ENCODE measurements around the gene PFKL. TPM values are rescaled to one million over a fixed set of nuclear protein-coding genes. Genes with fewer than 3 reads are reported as not detected.

PFKL gene
- total RNA-seq, 1 donor from 2014 or later, result 245 TPM

DNA sequence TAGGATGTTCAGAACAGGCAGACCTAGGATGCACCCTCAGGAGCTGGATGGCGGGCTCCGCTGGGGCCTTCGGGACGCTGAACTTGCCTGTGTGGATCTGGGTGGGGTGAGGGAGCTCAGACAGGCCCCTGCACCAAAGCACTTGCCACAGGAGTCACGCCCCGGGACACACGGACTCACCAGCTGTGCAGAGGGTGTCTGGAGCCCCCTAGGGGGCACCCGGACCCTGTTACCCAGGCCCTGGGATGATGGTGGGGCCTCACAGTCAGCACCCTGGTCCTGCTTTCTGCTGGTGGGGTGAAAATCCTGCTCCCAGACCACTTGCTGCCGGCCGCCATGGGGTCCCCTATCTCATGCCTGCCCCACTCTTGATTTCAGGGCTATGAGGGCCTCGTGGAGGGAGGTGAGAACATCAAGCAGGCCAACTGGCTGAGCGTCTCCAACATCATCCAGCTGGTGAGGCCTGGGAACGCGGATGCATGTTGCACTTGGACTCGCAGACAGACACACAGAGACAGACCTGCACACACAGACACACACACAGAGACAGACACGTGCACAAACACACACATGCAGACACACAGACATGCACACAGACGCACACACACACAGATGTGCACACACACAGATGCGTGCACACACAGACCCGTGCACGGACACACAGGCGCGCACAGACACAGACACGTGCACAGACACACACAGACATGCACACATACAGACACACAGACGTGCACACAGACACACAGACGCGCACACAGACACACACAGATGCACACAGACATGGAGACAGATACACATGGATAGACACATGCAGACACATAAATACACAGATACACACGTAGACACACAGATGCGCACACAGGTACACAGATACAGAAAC is 11.0 kb downstream of the PFKL start:
- DNase-seq (ENCODE audit: extremely low read depth, low read depth, low spot score), result no peak

DNA sequence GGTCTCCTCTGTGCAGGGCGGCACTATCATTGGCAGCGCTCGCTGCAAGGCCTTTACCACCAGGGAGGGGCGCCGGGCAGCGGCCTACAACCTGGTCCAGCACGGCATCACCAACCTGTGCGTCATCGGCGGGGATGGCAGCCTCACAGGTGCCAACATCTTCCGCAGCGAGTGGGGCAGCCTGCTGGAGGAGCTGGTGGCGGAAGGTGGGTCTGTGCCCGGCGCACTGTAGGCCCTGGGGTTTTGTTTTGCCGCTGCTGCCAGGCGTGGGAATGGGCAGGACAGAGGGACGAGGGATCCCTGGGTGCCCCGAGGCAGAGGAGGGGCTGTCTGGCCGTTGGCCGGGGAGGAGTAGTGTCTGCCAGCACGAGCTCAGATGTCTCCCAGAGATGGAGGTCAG is 12.2 kb downstream of the PFKL start:
- no peak for DNase-seq (ENCODE audit: extremely low read depth, low read depth, low spot score)

DNA sequence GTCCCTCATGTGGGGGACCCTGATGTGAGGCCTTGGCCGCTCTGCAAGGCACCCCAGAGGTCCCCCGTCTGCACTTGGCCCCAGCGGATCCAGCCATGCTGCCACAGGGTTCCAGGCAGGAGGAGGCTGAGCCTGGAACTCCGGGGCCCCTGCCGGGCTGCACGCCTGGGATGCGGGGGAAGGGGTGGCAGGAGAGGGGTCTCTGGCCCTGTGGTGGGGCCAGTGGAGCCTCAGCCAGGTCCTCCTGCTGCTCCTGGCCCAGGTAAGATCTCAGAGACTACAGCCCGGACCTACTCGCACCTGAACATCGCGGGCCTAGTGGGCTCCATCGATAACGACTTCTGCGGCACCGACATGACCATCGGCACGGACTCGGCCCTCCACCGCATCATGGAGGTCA is 12.9 kb downstream of the PFKL start:
- DNase-seq (ENCODE audit: extremely low read depth, low read depth, low spot score), result no peak

DNA sequence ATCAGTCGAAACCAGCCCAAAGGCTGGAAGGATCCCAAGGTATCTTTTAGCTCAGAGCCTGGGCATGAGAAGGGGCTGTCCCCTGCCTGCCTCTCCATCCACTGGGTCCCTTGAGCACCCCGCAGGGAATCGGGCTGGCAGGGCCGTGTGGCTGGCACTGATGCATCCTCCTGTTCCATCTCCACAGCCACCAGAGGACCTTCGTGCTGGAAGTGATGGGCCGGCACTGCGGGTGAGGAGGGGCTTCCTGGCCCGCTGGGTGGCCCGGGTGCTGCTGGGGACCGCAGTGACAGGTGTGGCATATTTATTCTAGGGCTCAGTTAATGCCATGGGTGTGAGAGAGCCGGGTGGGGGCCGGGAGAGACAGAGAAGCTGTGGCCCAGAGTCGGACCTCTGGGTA is 13.6 kb downstream of the PFKL start:
- DNase-seq (ENCODE audit: extremely low read depth, low read depth, low spot score), result no peak

DNA sequence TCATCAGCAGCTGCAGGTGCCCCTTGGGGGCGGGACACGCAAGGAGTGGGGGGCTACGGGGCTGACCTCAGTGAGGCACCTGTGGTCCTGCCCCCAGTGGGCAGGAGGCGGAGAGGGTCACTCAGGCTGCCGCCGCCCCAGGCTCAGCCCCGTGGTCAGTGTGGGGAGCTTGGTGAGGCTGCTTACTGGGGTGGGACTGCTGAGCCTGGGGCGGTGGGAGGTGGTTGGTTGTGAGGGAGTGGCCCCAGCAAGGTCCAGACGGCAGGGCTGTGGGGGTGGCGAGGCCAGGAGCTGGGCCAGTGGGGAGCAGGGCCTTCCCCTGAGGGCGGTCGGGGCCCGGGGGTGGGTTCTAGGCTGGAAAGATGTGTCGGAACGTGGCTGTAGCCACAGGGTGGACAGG is 14.3 kb downstream of the PFKL start:
- DNase-seq (ENCODE audit: extremely low read depth, low read depth, low spot score), result no peak

DNA sequence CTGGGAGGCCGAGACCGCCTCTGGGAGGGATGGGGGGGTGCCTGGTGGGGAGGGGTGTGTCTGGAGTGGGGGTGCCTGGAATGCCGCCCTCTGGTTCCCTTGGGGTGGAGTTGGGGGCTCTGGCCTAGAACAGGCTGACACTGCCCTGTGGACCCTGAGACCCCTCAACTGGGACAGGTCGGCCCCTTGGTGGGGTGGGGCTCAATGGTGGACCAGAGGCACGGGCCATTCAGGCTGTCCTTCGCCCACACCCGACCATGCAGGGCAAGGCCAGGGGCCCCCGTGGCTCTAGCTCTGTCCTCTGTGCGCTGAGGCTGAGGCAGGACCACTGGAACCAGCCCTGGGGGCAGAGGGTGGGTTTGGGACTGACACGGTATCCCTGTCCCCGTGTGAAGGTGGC is 14.7 kb downstream of the PFKL start:
- DNase-seq (ENCODE audit: extremely low read depth, low read depth, low spot score), result no peak

DNA sequence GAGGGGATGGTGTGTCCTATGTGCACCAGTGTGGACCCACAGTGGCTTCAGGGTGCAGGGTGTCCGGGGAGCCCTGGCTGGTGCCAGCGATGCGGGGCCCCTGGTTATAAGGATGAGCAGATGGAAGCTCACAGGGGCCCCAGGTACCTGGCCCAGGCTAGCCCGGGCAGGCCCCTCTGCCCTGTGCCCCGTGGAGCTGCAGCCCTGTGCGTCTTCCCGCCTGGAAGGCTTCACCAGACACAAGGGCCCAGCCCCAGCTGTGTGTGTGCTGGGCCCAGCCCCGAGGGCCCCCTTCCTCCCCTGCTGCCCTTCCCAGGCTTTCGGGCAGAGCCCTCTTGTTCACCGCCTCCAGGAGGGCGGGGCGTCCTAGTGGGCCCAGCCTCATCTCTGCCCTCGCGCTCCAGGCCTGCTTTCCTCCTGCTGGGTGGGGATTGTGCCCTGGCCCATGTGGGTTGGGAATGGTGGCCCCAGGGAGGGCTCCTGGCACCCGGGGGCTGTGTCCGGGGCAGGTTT is 15.9 kb downstream of the PFKL start:
- no peak for DNase-seq (ENCODE audit: extremely low read depth, low read depth, low spot score)

DNA sequence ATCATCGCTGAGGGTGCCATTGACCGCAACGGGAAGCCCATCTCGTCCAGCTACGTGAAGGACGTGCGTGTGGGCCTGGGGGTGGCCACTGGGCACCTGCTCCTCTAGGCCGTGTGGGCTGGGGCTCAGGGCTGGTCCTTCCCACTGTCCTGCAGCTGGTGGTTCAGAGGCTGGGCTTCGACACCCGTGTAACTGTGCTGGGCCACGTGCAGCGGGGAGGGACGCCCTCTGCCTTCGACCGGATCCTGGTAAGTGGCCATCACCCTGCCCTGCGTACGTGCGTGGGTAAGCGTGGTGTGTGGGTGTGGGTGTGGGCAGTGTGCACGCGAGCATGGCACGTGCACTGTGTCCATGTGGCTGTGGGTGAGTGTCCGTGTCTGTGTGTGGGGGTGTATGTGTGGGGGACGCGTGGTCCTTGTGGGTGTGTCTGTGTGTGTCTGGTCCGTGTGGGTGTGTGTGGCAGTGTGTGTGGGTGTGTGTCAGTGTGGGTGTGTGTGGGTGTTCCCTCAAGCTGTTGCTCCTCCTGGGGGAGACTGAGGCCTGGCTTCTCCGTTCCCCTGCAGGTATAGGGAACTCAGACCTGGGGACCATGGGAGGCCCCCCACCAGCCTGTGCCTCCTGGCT is 16.5 kb downstream of the PFKL start:
- DNase-seq (ENCODE audit: extremely low read depth, low read depth, low spot score), result no peak

DNA sequence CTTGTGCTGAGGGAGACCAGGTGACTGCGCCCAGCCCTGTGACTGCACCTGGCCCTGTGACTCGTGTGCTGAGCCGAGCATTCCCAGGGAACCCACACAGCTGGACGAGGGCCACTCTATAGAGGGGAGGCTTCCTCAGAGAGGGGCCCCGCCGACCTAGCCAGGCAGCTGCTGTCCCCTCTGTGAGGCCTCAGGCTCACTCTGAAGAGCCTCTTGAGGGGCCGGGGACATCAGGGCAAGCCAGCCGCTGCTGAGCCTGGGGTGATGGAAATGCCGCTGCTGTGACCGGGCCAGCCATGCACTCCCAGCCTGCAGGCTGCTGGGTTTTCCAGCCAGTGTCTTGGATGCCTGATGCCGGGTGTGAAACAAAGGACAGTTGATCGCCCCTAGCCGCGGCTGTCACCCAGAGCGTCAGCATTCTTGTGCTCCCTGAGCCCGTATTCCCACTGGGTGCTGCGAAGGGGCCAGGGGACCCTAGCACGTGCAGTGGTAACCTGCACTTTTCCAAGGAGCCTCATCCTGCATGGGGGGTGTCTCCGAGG is 17.5 kb downstream of the PFKL start:
- no peak for DNase-seq (ENCODE audit: extremely low read depth, low read depth, low spot score)

DNA sequence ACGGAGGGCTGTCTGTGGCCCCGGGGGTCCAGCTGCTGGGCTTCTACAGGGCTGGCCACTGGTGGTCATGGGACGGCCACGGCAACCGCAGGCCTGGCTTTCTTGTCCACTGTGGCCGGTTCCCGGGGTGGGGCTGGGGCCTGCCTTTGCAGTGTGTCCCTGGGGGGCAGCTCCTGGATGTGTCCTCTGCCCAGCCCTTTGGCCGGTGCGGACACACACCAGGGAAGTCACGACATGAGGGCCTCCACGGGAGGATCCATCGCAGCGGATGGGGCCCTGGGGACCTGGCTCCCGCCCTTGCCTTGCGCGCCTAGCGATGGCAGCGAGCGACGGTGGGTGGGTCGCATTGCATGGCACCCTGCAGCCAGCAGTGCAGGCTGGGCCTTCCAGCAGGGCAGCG is 18.0 kb downstream of the PFKL start:
- DNase-seq (ENCODE audit: extremely low read depth, low read depth, low spot score), result no peak

DNA sequence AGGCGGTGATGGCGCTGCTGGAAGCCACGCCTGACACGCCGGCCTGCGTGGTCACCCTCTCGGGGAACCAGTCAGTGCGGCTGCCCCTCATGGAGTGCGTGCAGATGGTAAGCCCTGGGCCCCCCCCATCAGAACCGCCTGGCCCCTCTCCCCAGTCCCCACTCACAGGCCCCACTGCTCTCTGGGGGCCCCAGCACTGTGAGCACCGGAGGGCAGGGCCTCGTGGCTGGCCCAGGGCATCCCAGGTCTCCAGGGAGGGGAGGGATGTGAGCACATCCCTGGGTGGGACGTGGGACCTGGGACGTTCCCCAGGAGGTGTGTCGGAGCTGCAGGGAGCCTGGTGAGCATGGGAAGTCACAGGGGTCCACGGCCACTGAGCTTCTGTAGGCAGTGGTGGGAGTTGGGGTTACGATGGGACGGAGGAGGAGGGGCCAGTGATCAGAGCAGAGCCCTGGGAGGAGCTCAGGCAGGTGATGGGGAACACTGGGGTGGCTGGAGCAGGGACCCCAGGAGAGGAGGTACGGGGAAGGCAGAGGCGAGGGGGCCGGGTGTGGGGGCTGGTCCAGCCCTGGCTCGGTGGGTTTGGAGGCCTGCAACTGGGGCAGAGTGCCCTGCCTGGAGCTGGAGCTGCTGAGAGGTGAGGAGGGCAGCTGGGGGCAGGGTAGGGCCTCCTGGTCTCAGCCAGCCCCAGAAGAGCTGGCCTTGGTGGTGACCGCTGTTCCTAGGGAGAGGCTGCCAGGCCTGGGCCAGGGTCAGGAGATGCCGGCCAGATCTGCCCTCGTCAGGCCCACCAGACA is 18.8 kb downstream of the PFKL start:
- DNase-seq (ENCODE audit: extremely low read depth, low read depth, low spot score), result no peak

DNA sequence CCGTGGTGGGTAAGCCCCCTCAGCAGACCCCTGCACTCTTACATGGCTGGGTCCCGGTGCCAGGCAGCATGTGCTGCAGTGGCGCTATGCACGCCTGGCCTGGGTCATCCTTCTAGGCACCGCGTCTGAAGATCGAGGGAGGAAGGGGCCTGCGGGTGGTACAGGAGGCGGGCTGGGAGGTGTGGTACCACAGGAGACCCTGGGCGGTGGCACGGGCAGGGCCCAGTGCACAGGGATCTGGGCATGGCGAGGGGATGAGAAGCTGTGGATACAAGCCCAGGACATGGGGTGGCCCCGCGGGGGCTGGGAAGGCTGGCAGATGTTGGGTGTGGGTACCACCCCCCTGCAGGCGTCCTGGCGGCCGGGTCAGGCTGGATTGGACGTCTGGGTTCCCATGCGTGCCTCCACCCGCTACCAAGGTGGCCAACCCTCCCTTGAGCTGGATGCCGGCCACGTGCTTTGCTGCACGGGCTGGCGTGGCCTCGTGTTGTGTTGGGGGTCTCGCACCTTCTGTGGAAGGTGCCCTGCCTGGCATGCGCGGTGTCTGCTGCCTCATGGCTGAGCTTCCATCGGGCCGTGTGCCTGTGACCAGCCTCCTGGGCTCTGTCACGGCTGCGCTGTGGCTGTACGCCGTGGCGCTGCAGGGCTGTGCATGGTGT is 19.7 kb downstream of the PFKL start:
- no peak for DNase-seq (ENCODE audit: extremely low read depth, low read depth, low spot score)

DNA sequence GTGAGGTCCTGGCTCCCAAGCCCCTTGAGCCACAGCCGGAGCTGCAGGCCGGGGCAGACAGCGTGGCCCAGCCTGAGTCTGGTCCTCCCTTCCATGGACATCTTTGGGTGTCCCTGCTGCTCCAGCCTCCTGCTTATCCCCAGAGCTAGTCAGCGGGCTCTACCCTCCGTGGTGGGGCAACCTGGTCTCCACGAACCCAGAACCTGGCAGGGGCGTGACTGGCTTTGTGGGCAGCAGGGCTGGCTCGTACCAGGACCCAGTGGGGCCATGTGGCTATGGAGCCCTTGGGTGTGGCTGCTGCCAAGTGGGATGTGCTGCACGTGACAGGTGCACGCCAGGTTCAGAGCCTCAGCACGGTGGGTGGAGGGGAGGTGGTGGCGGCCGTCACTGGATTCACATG is 21.0 kb downstream of the PFKL start:
- no peak for DNase-seq (ENCODE audit: extremely low read depth, low read depth, low spot score)

DNA sequence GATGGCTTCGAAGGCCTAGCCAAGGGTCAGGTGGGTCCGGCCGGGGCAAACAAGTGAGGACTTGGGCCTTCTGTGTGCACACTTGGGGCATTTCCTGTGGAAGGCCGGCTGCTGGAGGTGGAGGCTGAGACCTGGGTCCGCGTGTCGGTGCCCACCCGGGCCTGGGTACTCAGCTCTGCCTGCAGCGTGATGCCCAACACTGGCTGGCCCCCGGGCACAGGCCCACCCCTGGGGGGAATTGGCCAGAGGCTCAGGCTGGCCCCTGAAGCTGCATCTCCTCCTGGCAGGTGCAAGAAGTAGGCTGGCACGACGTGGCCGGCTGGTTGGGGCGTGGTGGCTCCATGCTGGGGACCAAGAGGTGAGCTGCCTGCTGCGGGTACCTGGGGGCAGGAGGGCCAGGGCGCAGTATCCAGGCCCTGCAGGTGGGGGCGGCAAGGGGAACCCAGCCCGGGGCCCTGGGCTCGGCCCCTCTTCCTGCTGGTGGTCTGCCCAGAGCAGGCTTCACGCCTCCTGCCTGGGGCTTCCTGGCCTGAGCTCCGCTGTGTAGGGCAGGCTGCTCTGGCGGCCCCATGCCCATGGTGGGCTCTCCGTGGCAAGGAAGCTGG is 22.1 kb downstream of the PFKL start:
- no peak for DNase-seq (ENCODE audit: extremely low read depth, low read depth, low spot score)

DNA sequence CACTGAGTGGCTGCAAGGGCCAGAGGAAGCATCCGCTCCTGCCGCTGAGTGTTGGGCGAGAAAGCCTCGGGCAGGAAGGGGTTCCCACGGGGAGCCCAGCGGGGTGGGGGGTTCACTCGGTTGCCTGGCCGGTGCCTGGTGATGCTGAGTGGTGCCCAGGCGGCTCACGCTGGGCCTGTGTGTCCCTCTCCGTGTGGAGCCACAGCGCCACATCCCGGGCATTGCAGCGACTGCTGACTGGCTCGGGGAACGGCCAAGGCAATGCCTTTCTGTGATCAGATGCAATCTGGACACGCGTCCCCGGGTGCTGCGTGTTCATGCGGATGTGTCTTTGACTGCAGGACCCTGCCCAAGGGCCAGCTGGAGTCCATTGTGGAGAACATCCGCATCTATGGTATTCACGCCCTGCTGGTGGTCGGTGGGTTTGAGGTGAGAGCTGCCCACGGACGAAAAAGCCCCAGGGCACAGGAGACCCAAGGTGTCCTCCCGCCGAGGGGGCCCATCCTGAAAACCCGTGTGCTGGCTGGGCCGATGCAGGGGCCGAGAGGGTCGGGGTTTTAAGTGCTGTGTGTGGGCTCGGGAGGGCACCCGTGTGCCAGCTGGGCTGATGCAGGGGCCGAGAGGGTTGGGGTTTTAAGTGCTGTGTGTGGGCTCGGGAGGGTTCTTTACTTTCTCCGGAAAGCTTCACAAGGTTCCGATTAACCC is 22.9 kb downstream of the PFKL start:
- DNase-seq (ENCODE audit: extremely low read depth, low read depth, low spot score), result no peak

DNA sequence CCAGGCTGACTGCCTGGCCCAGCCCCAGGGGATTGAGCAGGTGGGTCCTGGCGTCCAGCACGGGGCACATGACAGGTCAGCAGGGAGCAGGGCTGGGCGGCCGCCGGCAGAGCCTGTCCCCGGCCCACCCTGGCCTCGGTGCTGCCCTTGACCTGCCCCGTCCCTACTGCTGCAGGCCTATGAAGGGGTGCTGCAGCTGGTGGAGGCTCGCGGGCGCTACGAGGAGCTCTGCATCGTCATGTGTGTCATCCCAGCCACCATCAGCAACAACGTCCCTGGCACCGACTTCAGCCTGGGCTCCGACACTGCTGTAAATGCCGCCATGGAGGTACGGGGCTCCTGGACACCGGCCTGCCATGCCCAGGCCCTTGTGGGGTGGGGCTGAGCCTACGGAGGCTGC is 23.7 kb downstream of the PFKL start:
- no peak for DNase-seq (ENCODE audit: extremely low read depth, low read depth, low spot score)

DNA sequence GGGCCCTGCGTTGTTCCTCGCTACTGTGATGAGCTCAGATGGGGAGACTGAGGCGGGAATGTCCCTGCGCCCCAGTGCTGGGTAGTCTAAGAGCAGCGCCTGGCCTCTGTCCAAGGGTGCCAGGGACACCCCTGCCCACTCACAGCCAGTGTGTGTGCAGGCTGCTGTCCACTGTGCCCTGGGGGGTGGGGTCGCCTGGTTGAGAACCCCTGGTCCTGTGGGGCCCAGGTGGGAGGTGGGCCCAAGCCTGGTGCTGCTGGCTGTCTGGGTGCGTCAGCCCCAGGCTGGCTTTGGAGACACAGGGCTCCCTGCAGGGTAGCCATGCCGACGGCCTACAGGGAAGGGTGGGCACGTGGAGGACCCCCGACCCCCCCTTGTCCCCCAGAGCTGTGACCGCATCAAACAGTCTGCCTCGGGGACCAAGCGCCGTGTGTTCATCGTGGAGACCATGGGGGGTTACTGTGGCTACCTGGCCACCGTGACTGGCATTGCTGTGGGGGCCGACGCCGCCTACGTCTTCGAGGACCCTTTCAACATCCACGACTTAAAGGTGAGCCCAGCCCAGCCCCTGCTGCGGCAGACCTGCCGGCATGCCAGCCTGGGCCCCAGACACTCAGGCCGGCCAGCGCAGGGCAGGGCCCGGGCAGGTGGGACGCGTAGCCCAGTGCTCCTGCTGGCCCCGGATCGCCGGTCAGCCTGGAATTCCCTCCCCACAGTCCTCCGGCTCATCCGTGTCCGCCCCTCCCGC is 24.4 kb downstream of the PFKL start:
- no peak for DNase-seq (ENCODE audit: extremely low read depth, low read depth, low spot score)

DNA sequence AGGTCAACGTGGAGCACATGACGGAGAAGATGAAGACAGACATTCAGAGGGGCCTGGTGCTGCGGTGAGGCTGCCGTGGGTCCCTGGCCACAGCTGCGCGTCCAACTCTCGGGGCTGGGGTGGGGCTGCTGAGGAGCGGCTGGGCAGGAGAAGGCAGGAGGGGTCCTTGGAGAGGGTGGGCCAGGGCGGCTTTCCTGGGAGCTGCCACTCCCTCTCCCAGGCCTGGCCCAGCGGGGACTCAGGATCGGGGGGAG is 24.9 kb downstream of the PFKL start:
- DNase-seq (ENCODE audit: extremely low read depth, low read depth, low spot score), result no peak
